ENCODE results near the gene PAX2.

PAX2 gene

GRCh38 chr10:100755821-100756220, 10.4 kb downstream of the PAX2 start:
- DNase-seq (ENCODE audit: low read depth): no peak

GRCh38 chr10:100759331-100759730, 13.9 kb downstream of the PAX2 start:
- DNase-seq (ENCODE audit: low read depth): no peak

GRCh38 chr10:100760726-100761125, 15.3 kb downstream of the PAX2 start:
- no peak for DNase-seq (ENCODE audit: low read depth)

GRCh38 chr10:100761191-100761590, 15.8 kb downstream of the PAX2 start:
- no peak for DNase-seq (ENCODE audit: low read depth)

GRCh38 chr10:100763043-100763747, 17.8 kb downstream of the PAX2 start:
- DNase-seq (ENCODE audit: low read depth): no peak

GRCh38 chr10:100766693-100767421, 21.5 kb downstream of the PAX2 start:
- no peak for DNase-seq (ENCODE audit: low read depth)

- no peak for DNase-seq (ENCODE audit: low read depth)
Observed at GRCh38 chr10:100767422-100767775, 22.0 kb downstream of the PAX2 start.

- DNase-seq (ENCODE audit: low read depth): no peak
Observed at GRCh38 chr10:100769481-100769880, 24.1 kb downstream of the PAX2 start.

- no peak for DNase-seq (ENCODE audit: low read depth)
Observed at GRCh38 chr10:100773646-100774045, 28.3 kb downstream of the PAX2 start.

- no peak for DNase-seq (ENCODE audit: low read depth)
Observed at GRCh38 chr10:100774223-100774622, 28.8 kb downstream of the PAX2 start.

- no peak for DNase-seq (ENCODE audit: low read depth)
Observed at GRCh38 chr10:100774876-100775275, 29.5 kb downstream of the PAX2 start.

- no peak for DNase-seq (ENCODE audit: low read depth)
Observed at GRCh38 chr10:100775386-100775785, 30.0 kb downstream of the PAX2 start.

- DNase-seq (ENCODE audit: low read depth): no peak
Observed at GRCh38 chr10:100775871-100776270, 30.5 kb downstream of the PAX2 start.

GRCh38 chr10:100776671-100777070, 31.3 kb downstream of the PAX2 start:
- DNase-seq (ENCODE audit: low read depth): no peak

- DNase-seq (ENCODE audit: low read depth): no peak
Observed at GRCh38 chr10:100779329-100779728, 33.9 kb downstream of the PAX2 start.

GRCh38 chr10:100780324-100780723, 34.9 kb downstream of the PAX2 start:
- no peak for DNase-seq (ENCODE audit: low read depth)

GRCh38 chr10:100781145-100781665, 35.8 kb downstream of the PAX2 start:
- no peak for DNase-seq (ENCODE audit: low read depth)

GRCh38 chr10:100782461-100783244, 37.3 kb downstream of the PAX2 start:
- DNase-seq (ENCODE audit: low read depth): no peak

GRCh38 chr10:100784126-100784525, 38.7 kb downstream of the PAX2 start:
- no peak for DNase-seq (ENCODE audit: low read depth)

- DNase-seq (ENCODE audit: low read depth): no peak
Observed at GRCh38 chr10:100786591-100786990, 41.2 kb downstream of the PAX2 start.

GRCh38 chr10:100788002-100788903, 42.9 kb downstream of the PAX2 start:
- no peak for DNase-seq (ENCODE audit: low read depth)

- no peak for DNase-seq (ENCODE audit: low read depth)
Observed at GRCh38 chr10:100790761-100791208, 45.4 kb downstream of the PAX2 start.
